ENCODE measurements around the gene ARHGAP40.

The ARHGAP40 gene

DNA sequence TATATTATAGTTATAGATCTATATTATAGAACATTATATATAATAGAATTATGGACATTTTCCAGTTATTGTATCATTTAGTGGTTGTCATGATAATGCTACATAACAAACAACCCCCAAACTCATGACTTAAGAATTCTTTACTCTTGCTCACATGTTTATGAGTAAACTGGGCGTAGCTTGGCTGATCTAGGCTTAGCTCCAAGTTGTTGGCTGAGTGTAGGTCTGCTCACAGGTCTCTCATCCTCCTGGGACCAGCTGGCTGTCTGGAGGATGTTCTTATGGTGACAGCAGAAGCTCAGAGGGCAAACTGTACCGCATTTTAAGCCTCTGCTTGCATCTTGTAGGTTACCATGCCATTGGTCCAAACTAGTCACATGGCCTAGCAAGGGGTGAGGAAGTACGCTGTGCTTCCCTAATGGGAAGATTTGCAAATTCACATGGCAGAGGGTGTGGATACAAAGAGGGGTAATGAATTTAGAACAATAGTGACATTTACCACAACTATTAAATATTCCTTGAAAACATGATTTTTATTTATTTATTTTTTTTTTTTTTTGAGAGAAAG lies 34.2 kb downstream of the ARHGAP40 start:
- Histone ChIP-seq H2BK5ac (ENCODE audit: low read length) (no peak overlapping the region), H3K27ac (ENCODE audit: low read depth, low read length) (no peak overlapping the region), H3K79me2 (ENCODE audit: control insufficient read depth, insufficient read depth, low read length) (no peaks in the 10 kb centered on the region), H4K5ac (ENCODE audit: low read length) (no peak overlapping the region), H3K36me3 (ENCODE audit: control insufficient read depth, insufficient read depth, low read length) (peaks cover 5% of the 10 kb centered on the region), H2BK15ac (replicated peaks; ENCODE audit: low read depth) (no peak overlapping the region), H3K56ac (ENCODE audit: low read length) (no peak overlapping the region), H4K8ac (ENCODE audit: low read depth, low read length) (no peak overlapping the region), H3K79me1 (ENCODE audit: low read length) (no peaks in the 10 kb centered on the region), H3K4me2 (ENCODE audit: low read length) (no peak overlapping the region), H3K23ac (ENCODE audit: low read length) (no peak overlapping the region), H3K4ac (ENCODE audit: low read depth, low read length) (no peak overlapping the region), H2BK120ac (ENCODE audit: low read depth, low read length) (no peak overlapping the region), H3K4me1 (ENCODE audit: control insufficient read depth, low read depth, low read length) (no peaks in the 10 kb centered on the region), H3K18ac (ENCODE audit: low read length) (no peak overlapping the region), H3K27me3 (ENCODE audit: insufficient read depth, low read length, poor library complexity) (no peaks in the 10 kb centered on the region), H3K9ac (ENCODE audit: low read length) (no peak overlapping the region), H2AK5ac (ENCODE audit: low read length) (no peak overlapping the region), H3K4me3 (ENCODE audit: low read length) (no peak overlapping the region)
- WGBS (ENCODE audit: extremely low coverage, insufficient coverage, low lambda C conversion rate), result no CpG with 5 or more reads among the region's 3 CpGs
- no peak for DNase-seq

DNA sequence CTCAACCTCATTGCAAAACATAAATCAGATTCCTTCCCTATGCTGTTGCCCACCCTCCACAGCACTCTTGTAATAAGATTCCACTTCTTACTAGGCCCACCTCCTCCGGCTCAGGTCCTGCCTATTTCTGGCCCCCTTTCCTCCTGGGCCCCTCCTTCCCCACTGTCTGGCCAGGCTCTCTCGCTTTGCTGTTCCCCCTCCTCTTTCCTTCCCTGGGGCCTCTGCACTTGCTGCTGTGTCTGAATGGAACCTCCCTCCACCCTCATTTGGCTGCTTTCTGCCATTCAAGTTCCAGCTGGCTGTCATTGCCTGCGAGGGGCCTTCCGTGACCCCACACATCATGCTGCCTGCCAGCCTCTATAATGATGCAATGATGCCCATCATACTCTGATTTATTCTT lies 38.9 kb downstream of the ARHGAP40 start:
- Histone ChIP-seq H3K4ac (ENCODE audit: low read depth, low read length) (no peak overlapping the region), H4K5ac (ENCODE audit: low read length) (no peak overlapping the region), H2AK5ac (ENCODE audit: low read length) (no peak overlapping the region), H3K79me1 (ENCODE audit: low read length) (no peaks in the 10 kb centered on the region), H3K23ac (ENCODE audit: low read length) (no peak overlapping the region), H2BK15ac (replicated peaks; ENCODE audit: low read depth) (no peak overlapping the region), H3K79me2 (ENCODE audit: control insufficient read depth, insufficient read depth, low read length) (no peaks in the 10 kb centered on the region), H2BK120ac (ENCODE audit: low read depth, low read length) (no peak overlapping the region), H3K18ac (ENCODE audit: low read length) (no peak overlapping the region), H3K27ac (ENCODE audit: low read depth, low read length) (no peak overlapping the region), H3K4me2 (ENCODE audit: low read length) (no peak overlapping the region), H3K4me1 (ENCODE audit: control insufficient read depth, low read depth, low read length) (no peaks in the 10 kb centered on the region), H4K8ac (ENCODE audit: low read depth, low read length) (no peak overlapping the region), H2BK5ac (ENCODE audit: low read length) (no peak overlapping the region), H3K9ac (ENCODE audit: low read length) (no peak overlapping the region), H3K56ac (ENCODE audit: low read length) (no peak overlapping the region), H3K36me3 (ENCODE audit: control insufficient read depth, insufficient read depth, low read length) (peaks cover 9% of the 10 kb centered on the region), H3K4me3 (ENCODE audit: low read length) (no peak overlapping the region), H3K27me3 (ENCODE audit: insufficient read depth, low read length, poor library complexity) (no peaks in the 10 kb centered on the region)
- no peak for DNase-seq
- WGBS (ENCODE audit: extremely low coverage, insufficient coverage, low lambda C conversion rate), result no CpG with 5 or more reads among the region's 4 CpGs

DNA sequence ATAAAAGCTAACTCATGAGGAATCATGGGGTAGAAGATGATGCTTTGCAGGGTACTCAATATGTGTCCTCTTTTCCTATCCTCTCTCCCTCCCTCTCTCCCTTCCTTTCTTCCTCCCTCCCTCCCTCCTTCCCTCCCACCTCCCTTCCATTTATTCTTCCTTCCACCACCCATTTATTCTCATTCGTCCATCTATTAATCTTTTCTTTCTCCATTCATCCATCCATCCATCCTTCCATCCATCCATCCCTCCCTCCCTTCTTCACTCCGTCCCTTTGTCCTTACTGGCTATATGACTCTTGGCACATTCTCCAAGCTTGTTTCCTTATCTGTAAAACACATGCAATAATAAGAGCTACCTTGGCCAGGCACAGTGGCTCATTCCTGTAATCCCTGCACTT lies 40.9 kb downstream of the ARHGAP40 start:
- H2BK5ac ChIP-seq (ENCODE audit: low read length), result no peak overlapping the region

DNA sequence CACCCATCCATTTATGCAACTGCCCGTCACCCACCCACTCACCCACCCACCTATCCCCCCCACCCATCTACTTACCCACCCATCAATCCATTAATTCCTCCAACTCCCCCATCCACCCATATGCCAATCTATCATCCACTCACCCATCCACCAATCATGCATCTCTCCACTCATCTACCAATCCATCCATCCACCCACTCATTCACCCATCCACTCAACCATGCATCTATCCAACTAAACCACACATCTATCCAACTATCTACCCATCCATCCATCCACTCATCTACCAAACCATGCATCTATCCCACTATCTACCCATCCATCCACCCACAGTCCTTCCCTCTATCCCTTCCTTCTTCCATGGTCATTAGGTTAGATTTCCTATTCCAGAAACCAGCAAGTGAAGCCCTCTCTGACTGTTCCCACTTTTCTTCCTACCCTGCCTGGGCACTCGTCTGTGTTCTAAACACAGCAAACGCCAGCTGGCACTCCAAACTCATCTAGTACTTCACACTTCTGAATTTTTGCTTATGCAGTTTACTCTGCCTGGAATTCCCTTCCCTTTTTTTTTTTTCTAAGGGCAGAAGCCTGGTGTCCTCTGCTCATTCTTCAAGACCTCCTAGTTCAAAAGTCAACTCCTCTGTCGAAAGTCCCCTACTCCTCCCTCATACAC lies 43.1 kb downstream of the ARHGAP40 start:
- H4K5ac ChIP-seq (ENCODE audit: low read length), result no peak overlapping the region
- no peak overlapping the region for H3K23ac ChIP-seq (ENCODE audit: low read length)
- DNase-seq, result no peak
- no peak overlapping the region for H3K18ac ChIP-seq (ENCODE audit: low read length)
- H3K79me2 ChIP-seq (ENCODE audit: control insufficient read depth, insufficient read depth, low read length), result no peaks in the 10 kb centered on the region
- no peak overlapping the region for H3K56ac ChIP-seq (ENCODE audit: low read length)
- WGBS (ENCODE audit: extremely low coverage, insufficient coverage, low lambda C conversion rate), result no CpG with 5 or more reads among the region's 4 CpGs
- no peak overlapping the region for H3K9ac ChIP-seq (ENCODE audit: low read length)
- no peak overlapping the region for H3K4me2 ChIP-seq (ENCODE audit: low read length)
- H2BK15ac ChIP-seq (replicated peaks; ENCODE audit: low read depth), result no peak overlapping the region
- no peak overlapping the region for H3K27ac ChIP-seq (ENCODE audit: low read depth, low read length)
- H2AK5ac ChIP-seq (ENCODE audit: low read length), result no peak overlapping the region
- no peak overlapping the region for H4K8ac ChIP-seq (ENCODE audit: low read depth, low read length)
- no peak overlapping the region for H3K4ac ChIP-seq (ENCODE audit: low read depth, low read length)
- H3K79me1 ChIP-seq (ENCODE audit: low read length), result no peaks in the 10 kb centered on the region
- no peaks in the 10 kb centered on the region for H3K27me3 ChIP-seq (ENCODE audit: insufficient read depth, low read length, poor library complexity)
- H3K4me1 ChIP-seq (ENCODE audit: control insufficient read depth, low read depth, low read length), result no peaks in the 10 kb centered on the region
- H2BK5ac ChIP-seq (ENCODE audit: low read length), result no peak overlapping the region
- no peak overlapping the region for H2BK120ac ChIP-seq (ENCODE audit: low read depth, low read length)
- no peak overlapping the region for H3K4me3 ChIP-seq (ENCODE audit: low read length)
- peaks cover 6% of the 10 kb centered on the region for H3K36me3 ChIP-seq (ENCODE audit: control insufficient read depth, insufficient read depth, low read length)

More for the DNA sequence above, 40.9 kb downstream of the ARHGAP40 start:
- Histone ChIP-seq H3K56ac (ENCODE audit: low read length) (no peak overlapping the region), H4K5ac (ENCODE audit: low read length) (no peak overlapping the region), H3K27me3 (ENCODE audit: insufficient read depth, low read length, poor library complexity) (no peaks in the 10 kb centered on the region), H3K23ac (ENCODE audit: low read length) (no peak overlapping the region), H3K79me2 (ENCODE audit: control insufficient read depth, insufficient read depth, low read length) (no peaks in the 10 kb centered on the region), H3K36me3 (ENCODE audit: control insufficient read depth, insufficient read depth, low read length) (peaks cover 12% of the 10 kb centered on the region), H3K18ac (ENCODE audit: low read length) (no peak overlapping the region), H3K27ac (ENCODE audit: low read depth, low read length) (no peak overlapping the region), H3K4me2 (ENCODE audit: low read length) (no peak overlapping the region), H3K4me3 (ENCODE audit: low read length) (no peak overlapping the region), H4K8ac (ENCODE audit: low read depth, low read length) (no peak overlapping the region), H2BK15ac (replicated peaks; ENCODE audit: low read depth) (no peak overlapping the region), H2AK5ac (ENCODE audit: low read length) (no peak overlapping the region), H3K9ac (ENCODE audit: low read length) (no peak overlapping the region), H3K4me1 (ENCODE audit: control insufficient read depth, low read depth, low read length) (no peaks in the 10 kb centered on the region), H3K79me1 (ENCODE audit: low read length) (no peaks in the 10 kb centered on the region), H3K4ac (ENCODE audit: low read depth, low read length) (no peak overlapping the region), H2BK120ac (ENCODE audit: low read depth, low read length) (no peak overlapping the region)
- 92% methylated on average over 2 of the region's 2 CpGs for WGBS (ENCODE audit: extremely low coverage, insufficient coverage, low lambda C conversion rate)
- DNase-seq, result no peak

DNA sequence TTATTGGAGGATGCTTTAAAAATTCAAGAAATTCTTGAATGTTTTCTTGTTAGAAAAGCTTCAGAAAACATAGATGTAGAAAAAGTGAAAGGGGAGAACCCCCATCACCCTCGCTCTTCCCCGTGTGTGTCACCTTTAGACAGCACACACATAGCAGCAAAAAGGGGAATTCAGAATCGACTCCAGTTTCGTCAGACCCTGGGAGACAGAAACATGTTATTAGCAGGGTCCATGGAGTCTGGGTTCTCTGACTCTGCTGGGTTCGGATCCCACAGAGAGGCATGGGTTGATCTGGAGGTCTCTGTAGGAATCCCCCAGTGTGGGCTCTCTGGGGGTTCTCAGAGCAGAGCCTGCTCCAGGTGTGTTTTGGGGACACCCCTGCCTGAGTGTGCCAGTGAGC lies 43.7 kb downstream of the ARHGAP40 start:
- H3K79me1 ChIP-seq (ENCODE audit: low read length), result no peaks in the 10 kb centered on the region
- DNase-seq, result no peak
- H2BK15ac ChIP-seq (replicated peaks; ENCODE audit: low read depth), result no peak overlapping the region
- H2BK120ac ChIP-seq (ENCODE audit: low read depth, low read length), result no peak overlapping the region
- no peak overlapping the region for H2BK5ac ChIP-seq (ENCODE audit: low read length)
- WGBS (ENCODE audit: extremely low coverage, insufficient coverage, low lambda C conversion rate), result no CpG with 5 or more reads among the region's 5 CpGs
- H3K23ac ChIP-seq (ENCODE audit: low read length), result no peak overlapping the region
- H3K4me1 ChIP-seq (ENCODE audit: control insufficient read depth, low read depth, low read length), result no peaks in the 10 kb centered on the region
- no peak overlapping the region for H3K9ac ChIP-seq (ENCODE audit: low read length)
- no peak overlapping the region for H4K8ac ChIP-seq (ENCODE audit: low read depth, low read length)
- H3K18ac ChIP-seq (ENCODE audit: low read length), result no peak overlapping the region
- peaks cover 6% of the 10 kb centered on the region for H3K36me3 ChIP-seq (ENCODE audit: control insufficient read depth, insufficient read depth, low read length)
- H3K4ac ChIP-seq (ENCODE audit: low read depth, low read length), result no peak overlapping the region
- no peak overlapping the region for H4K5ac ChIP-seq (ENCODE audit: low read length)
- no peaks in the 10 kb centered on the region for H3K79me2 ChIP-seq (ENCODE audit: control insufficient read depth, insufficient read depth, low read length)
- H3K56ac ChIP-seq (ENCODE audit: low read length), result no peak overlapping the region
- H3K27ac ChIP-seq (ENCODE audit: low read depth, low read length), result no peak overlapping the region
- H3K4me3 ChIP-seq (ENCODE audit: low read length), result no peak overlapping the region
- H3K4me2 ChIP-seq (ENCODE audit: low read length), result no peak overlapping the region
- H3K27me3 ChIP-seq (ENCODE audit: insufficient read depth, low read length, poor library complexity), result no peaks in the 10 kb centered on the region
- no peak overlapping the region for H2AK5ac ChIP-seq (ENCODE audit: low read length)
